Mesodermal cell (in vitro differentiated cells): ENCODE data around the gene PLD2.
"Not testable (repeated sequence)": the region's sequence is repeated elsewhere in the genome, so short reads cannot be mapped to it uniquely, and the experiment has no call there.

ENCODE experiments used
- H3K27ac ChIP-seq: 2 replicates; pipeline ENCODE4 v1.7.0; 2013; ENCODE audit warnings: mild to moderate bottlenecking, low read depth, low read length, moderate library complexity; ENCODE audit not compliant: severe bottlenecking
- H3K36me3 ChIP-seq: 2 replicates; pipeline ENCODE4 v1.7.1; 2013; ENCODE audit warnings: mild to moderate bottlenecking, low read length, moderate library complexity; ENCODE audit not compliant: control insufficient read depth, insufficient read depth
- H3K4me1 ChIP-seq: one replicate; pipeline ENCODE4 v1.7.1; 2013; ENCODE audit warnings: mild to moderate bottlenecking, low read length; ENCODE audit not compliant: insufficient read depth, control insufficient read depth, poor library complexity, severe bottlenecking
- H3K4me3 ChIP-seq: 2 replicates; pipeline ENCODE4 v1.7.0; 2013; ENCODE audit warnings: low read length, control low read depth, mild to moderate bottlenecking; ENCODE audit not compliant: insufficient read depth, poor library complexity, severe bottlenecking; ENCODE audit errors: extremely low read depth
- H3K9me3 ChIP-seq: 2 replicates; pipeline ENCODE4 v1.7.1; 2013; ENCODE audit warnings: mild to moderate bottlenecking, low read length, moderate library complexity; ENCODE audit not compliant: control insufficient read depth
- WGBS, 2 experiments: methylation state at CpG; one replicate each; pipeline ENCODE4 v1.1.5; 2013; ENCODE audit warnings: missing lambda C conversion rate in 2 of 2; ENCODE audit not compliant: insufficient coverage in 2 of 2; 5-methylcytosine and 5-hydroxymethylcytosine counted together

PLD2 gene

DNA sequence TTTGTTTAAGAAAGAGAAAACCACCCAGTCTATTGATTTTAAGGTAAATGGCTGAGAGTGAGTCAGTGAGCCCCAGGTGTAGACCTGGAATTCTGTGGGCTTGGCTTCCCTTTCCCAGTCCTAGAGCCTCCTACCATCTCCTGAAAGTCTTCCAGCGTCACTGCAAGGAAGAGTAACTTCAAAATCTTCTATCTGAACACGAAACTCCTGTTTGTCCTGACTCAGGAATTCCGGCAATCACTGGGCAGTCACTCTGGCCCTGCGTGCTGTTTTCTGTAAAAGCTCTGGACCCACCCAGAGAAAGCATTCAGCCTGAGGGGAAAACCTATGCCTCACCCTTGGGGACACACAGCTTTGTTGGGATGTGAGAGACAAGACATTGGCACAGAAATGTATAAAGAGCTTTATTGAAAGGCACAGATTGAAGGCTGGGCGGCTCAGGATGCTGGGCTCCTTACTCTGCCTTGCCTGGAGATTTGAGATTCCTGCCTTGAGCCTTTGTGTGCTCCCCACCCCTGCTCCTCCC lies 42.1 kb downstream of the PLD2 start:
- Histone ChIP-seq H3K4me3 (no peak overlapping the region), H3K36me3 (peaks cover 22% of the 10 kb centered on the region), H3K27ac (no peak overlapping the region), H3K9me3 (no peaks in the 10 kb centered on the region), H3K4me1 (peaks cover 27% of the 10 kb centered on the region)
- 66 to 69% methylated on average over 5 of the region's 5 CpGs for WGBS, 2 experiments

GRCh38 chr17:4850246-4850645 lies 43.3 kb downstream of the PLD2 start:
- no peak overlapping the region for H3K27ac ChIP-seq
- peaks cover 13% of the 10 kb centered on the region for H3K36me3 ChIP-seq
- H3K4me1 ChIP-seq, result peaks cover 35% of the 10 kb centered on the region
- H3K9me3 ChIP-seq, result no peaks in the 10 kb centered on the region
- no peak overlapping the region for H3K4me3 ChIP-seq
- WGBS, 2 experiments, result 94 to 100% methylated on average over 1 to 2 of the region's 2 CpGs

DNA sequence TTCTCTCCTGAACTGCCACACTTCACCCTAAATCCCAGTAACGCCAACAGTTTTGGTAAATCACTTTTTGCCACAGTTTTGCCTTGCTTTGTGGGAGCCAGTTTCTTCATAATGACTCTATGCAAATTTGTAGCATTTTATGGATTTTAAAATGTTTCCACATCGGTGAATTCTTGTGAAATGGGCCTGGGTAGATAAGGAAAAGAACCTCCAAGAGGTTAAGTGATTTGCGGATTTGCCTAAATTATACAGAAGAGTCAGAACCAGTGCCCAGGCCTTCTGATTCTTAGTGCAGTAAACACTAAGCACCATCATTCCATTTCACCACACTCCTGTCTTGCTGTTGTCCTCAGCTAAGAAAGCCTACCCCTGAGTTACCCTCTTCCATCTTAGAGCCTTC lies 44.1 kb downstream of the PLD2 start:
- Histone ChIP-seq H3K27ac (peak overlapping the region; percentile 37), H3K9me3 (no peaks in the 10 kb centered on the region), H3K36me3 (peaks cover 7% of the 10 kb centered on the region), H3K4me1 (peaks cover 39% of the 10 kb centered on the region), H3K4me3 (no peak overlapping the region)
- WGBS, 2 experiments, result 81 to 94% methylated on average over 3 of the region's 3 CpGs

DNA sequence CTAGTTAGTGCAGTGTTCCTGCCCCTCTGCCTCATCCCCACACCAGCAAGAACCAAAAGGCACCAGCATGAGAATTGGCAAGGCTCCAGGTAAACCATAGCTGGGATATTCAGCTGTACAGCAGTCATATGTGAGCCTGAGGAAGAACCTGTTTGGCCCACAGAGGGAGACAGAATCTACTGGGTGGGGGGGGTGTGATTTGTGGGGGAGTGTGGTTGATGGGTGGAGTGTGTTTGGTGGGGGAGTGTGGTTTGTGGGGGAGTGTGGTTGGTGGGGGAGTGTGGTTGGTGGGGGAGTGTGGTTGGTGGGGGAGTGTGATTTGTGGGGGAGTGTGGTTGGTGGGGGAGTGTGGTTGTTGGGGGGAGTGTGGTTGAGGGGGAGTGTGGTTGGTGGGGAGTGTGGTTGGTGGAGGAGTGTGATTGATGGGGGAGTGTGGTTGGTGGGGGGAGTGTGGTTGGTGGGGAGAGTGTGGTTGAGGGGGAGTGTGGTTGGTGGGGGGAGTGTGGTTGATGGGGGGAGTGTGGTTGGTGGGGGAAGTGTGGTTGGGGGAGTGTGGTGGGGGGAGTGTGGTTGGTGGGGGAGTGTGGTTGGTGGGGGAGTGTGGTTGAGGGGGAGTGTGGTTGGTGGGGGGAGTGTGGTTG lies 45.7 kb downstream of the PLD2 start:
- Histone ChIP-seq H3K4me3 (no peak overlapping the region), H3K4me1 (peaks cover 54% of the 10 kb centered on the region), H3K9me3 (no peaks in the 10 kb centered on the region), H3K36me3 (peaks cover 5% of the 10 kb centered on the region), H3K27ac (no peak overlapping the region)

DNA sequence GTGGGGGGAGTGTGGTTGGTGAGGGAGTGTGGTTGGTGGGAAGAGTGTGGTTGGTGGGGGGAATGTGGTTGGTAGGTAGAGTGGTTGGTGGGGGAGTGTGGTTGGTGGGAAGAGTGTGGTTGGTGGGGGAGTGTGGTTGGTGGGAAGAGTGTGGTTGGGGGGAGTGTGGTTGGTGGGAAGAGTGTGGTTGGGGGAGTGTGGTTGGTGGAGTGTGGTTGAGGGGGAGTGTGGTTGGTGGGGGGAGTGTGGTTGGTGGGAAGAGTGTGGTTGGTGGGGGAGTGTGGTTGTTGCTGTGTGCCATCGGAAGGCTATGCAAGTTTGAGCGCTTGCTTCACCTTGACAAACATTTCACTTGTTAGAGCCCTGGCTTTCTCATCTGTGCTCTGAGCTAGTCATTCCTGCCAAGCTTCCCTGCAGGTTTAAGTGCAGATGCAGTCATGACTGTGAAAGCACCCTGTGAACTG lies 46.3 kb downstream of the PLD2 start:
- 100% methylated on average over 2 of the region's 2 CpGs; no CpG with 5 or more reads in 1 of the 2 experiments for WGBS, 2 experiments
- no peaks in the 10 kb centered on the region for H3K9me3 ChIP-seq
- H3K36me3 ChIP-seq, result peaks cover 5% of the 10 kb centered on the region
- H3K4me1 ChIP-seq, result peaks cover 60% of the 10 kb centered on the region
- no peak overlapping the region for H3K27ac ChIP-seq
- no peak overlapping the region for H3K4me3 ChIP-seq

DNA sequence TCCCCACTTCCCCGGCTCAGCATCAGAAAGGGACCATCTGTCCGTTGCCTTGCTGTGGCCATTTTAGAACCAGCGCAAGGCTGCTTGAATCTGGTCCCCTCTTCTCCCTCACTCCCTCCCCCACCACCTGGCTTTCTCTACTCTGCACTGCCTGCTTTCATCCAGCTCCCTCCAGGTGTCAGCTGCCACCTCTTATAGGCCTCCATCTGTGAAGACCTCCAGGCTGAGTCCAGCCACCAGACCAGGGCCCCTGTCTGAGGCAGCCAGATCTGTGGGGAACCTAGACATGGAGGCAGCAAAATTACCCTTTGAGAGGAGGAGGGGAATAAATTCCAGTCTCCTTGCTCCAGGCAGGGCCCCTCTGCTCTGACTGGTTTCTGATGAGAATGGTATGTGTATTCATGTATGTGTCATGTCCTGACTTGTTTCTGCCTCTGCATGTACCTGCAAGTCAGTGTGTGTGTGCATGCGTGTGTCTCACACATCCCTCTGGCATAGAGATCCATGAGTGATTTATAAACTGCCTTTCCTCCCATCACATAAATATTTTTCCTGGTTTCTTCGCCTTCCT lies 47.2 kb downstream of the PLD2 start:
- WGBS, 2 experiments, result 98 to 100% methylated on average over 3 to 5 of the region's 5 CpGs
- no peak overlapping the region for H3K4me3 ChIP-seq
- peaks cover 62% of the 10 kb centered on the region for H3K4me1 ChIP-seq
- peak overlapping the region; percentile 78 for H3K27ac ChIP-seq
- peaks cover 5% of the 10 kb centered on the region for H3K36me3 ChIP-seq
- H3K9me3 ChIP-seq, result no peaks in the 10 kb centered on the region

DNA sequence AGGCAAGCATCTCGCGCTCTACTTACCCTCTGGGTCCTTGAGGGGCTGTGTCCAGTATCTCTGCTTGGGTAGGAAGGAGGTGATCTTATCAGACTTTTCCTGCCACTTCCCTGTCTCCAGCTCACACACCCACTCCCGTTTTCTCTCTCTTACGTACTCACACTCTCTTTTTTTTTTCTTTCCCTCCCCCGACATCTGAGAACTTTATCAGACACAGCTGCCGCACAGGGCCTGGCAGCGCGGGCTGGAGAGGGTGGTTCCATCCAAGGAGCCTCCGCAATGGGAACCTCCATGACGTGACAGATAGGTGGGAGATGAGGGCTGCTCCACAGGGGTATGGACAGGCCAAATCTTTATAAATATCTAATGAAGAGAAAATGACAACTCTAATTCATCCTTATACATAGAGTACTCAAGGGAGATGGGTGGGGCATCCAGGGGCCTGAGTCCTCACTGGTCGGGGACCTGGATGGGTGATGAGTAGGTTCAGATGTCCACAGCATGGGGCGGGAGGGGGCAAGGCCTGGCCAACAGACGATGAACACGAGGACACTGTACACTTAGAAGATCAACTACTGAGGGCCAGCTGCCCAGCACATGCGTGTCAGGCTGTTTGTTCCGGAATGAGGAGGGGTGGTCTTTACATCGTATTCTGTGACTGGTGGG lies 49.5 kb downstream of the PLD2 start:
- H3K9me3 ChIP-seq, result no peaks in the 10 kb centered on the region
- no peak overlapping the region for H3K4me3 ChIP-seq
- peak overlapping the region; percentile 13 for H3K27ac ChIP-seq
- H3K36me3 ChIP-seq, result peaks cover 13% of the 10 kb centered on the region
- WGBS, 2 experiments, result 93 to 100% methylated on average over 6 to 8 of the region's 17 CpGs
- peaks cover 55% of the 10 kb centered on the region for H3K4me1 ChIP-seq

DNA sequence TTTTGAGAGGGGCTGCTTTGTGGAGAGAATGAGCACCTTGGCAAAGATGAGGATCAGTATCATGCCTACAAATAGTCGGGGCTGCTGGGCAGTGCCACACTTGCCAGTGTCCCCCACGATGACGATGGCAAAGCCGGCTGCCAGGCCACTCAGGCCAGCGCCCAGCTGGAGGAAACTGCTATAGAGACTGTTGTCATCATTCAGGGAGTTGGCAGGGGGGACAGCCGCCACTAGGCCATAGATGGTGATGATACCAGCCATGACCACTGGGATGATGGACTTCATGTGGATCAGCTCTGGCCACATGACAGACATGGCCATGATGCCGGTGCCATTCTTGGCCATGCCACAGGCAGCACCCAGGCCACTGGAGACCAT lies 50.0 kb downstream of the PLD2 start:
- Histone ChIP-seq H3K36me3 (peaks cover 18% of the 10 kb centered on the region), H3K27ac (no peak overlapping the region), H3K9me3 (no peaks in the 10 kb centered on the region), H3K4me1 (peaks cover 55% of the 10 kb centered on the region), H3K4me3 (no peak overlapping the region)
- 96 to 97% methylated on average over 7 of the region's 7 CpGs for WGBS, 2 experiments

DNA sequence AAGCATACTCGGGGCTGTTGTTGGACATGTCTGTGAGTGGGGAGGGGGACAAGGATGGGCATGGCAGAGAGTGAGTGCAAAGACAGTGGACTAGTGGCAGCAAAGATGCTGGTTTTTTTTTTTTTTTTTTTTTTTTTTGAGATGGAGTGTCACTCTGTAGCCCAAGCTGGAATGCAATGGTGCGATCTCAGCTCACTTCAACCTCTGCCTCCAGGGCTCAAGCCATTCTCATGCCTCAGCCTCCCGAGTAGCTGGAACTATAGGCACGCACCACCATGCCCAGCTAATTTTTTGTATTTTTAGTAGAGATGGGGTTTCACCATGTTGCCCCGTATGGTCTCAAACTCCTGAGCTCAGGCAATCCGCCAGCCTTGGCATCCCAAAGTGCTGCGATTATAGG lies 50.4 kb downstream of the PLD2 start:
- H3K9me3 ChIP-seq, H3K4me3 ChIP-seq: not testable (repeated sequence)
- Histone ChIP-seq H3K36me3 (peaks cover 22% of the 10 kb centered on the region), H3K4me1 (peaks cover 53% of the 10 kb centered on the region), H3K27ac (peak overlapping the region; percentile 58)
- 80 to 83% methylated on average over 5 to 6 of the region's 7 CpGs for WGBS, 2 experiments

GRCh38 chr17:4858068-4858881 lies 51.3 kb downstream of the PLD2 start:
- no peaks in the 10 kb centered on the region for H3K9me3 ChIP-seq
- H3K4me1 ChIP-seq, result peaks cover 52% of the 10 kb centered on the region
- 14 to 17% methylated on average over 2 of the region's 7 CpGs for WGBS, 2 experiments
- peak overlapping the region; percentile 86 for H3K27ac ChIP-seq
- H3K4me3 ChIP-seq, result no peak overlapping the region
- H3K36me3 ChIP-seq, result peaks cover 22% of the 10 kb centered on the region
